GM12801 (cell line): ENCODE results near the gene NDFIP1.

Source experiments
- CTCF ChIP-seq: IDR thresholded peaks from one replicate; pipeline ENCODE4 v1.5.1; 2011; ENCODE audit warnings: control low read depth; ENCODE audit not compliant: insufficient read length; ENCODE audit errors: extremely low read depth

NDFIP1 gene

GRCh38 chr5:142080248-142080647, 28.3 kb upstream of the NDFIP1 start:
- TF ChIP-seq CTCF = no peak

GRCh38 chr5:142082182-142082781, 26.3 kb upstream of the NDFIP1 start:
- no peak for TF ChIP-seq CTCF

- TF ChIP-seq CTCF = no peak
Measured at GRCh38 chr5:142086229-142086628, 22.4 kb upstream of the NDFIP1 start.

- no peak for TF ChIP-seq CTCF
Measured at GRCh38 chr5:142086679-142087078, 21.9 kb upstream of the NDFIP1 start.

- no peak for TF ChIP-seq CTCF
Measured at GRCh38 chr5:142087920-142088679, 20.5 kb upstream of the NDFIP1 start.

- no peak for TF ChIP-seq CTCF
Measured at GRCh38 chr5:142091012-142091411, 17.6 kb upstream of the NDFIP1 start.

GRCh38 chr5:142091922-142092321, 16.7 kb upstream of the NDFIP1 start:
- no peak for TF ChIP-seq CTCF
